Caco-2 (cell line): Measurements from ENCODE around the gene CDADC1. TPM values are rescaled to one million over a fixed set of nuclear protein-coding genes. Genes with fewer than 3 reads are reported as not detected.

Experiments used
- BruUV-seq: library from RNA; stranded (reverse); fragments of 400-500 nt; replicated peaks from 2 replicates; lab custom pipeline; 2021; lab: Mats Ljungman, UMichigan
- CTCF ChIA-PET: fragments of 300-600 bp; sonication (Branson Sonifier 250); formaldehyde crosslinking; loops from one replicate; lab custom pipeline; 2022; ENCODE audit warnings: antibody characterized with exemption; lab: Charles Lee
- POLR2A ChIA-PET: fragments of 300-600 bp; sonication (Branson Sonifier 250); formaldehyde crosslinking; loops from one replicate; lab custom pipeline; 2022; ENCODE audit warnings: antibody characterized with exemption; lab: Charles Lee
- DNase-seq, 2 experiments: peaks; one replicate each; pipeline versions ENCODE4 v3.0.0 to v3.0.0-alpha.2; 2020 to 2022
- H3K27me3 ChIP-seq: replicated peaks from 2 replicates; pipeline ENCODE4 v1.6.0; 2011; ENCODE audit warnings: low read length; ENCODE audit not compliant: control insufficient read depth, insufficient read depth
- H3K36me3 ChIP-seq: 2 replicates; pipeline ENCODE4 v1.5.1; 2011; ENCODE audit warnings: low read length; ENCODE audit not compliant: control insufficient read depth, insufficient read depth
- H3K4me1 ChIP-seq: fragments of 250-450 bp; sonication (Bioruptor Pico); 2 replicates; pipeline ENCODE4 v1.5.1; 2020; ENCODE audit warnings: mild to moderate bottlenecking
- H3K4me3 ChIP-seq: 2 replicates; pipeline ENCODE4 v1.5.1; 2011; ENCODE audit warnings: low read depth, mild to moderate bottlenecking, control low read depth, low read length
- H3K9me3 ChIP-seq: fragments of 250-450 bp; sonication (Bioruptor Pico); 2 replicates; pipeline ENCODE4 v1.5.1; 2020; ENCODE audit warnings: mild to moderate bottlenecking, moderate library complexity
- H3K27ac Mint-ChIP-seq: one replicate; pipeline ENCODE4 v1.8.0; 2022; ENCODE audit warnings: mixed read lengths; ENCODE audit not compliant: unreplicated experiment
- H3K27me3 Mint-ChIP-seq: one replicate; pipeline ENCODE4 v1.8.0; 2022; ENCODE audit warnings: mixed read lengths; ENCODE audit not compliant: insufficient read depth, unreplicated experiment
- H3K36me3 Mint-ChIP-seq: one replicate; pipeline ENCODE4 v1.8.0; 2022; ENCODE audit warnings: mild to moderate bottlenecking, mixed read lengths; ENCODE audit not compliant: insufficient read depth, unreplicated experiment
- H3K4me1 Mint-ChIP-seq: one replicate; pipeline ENCODE4 v1.8.0; 2022; ENCODE audit warnings: low read depth, mixed read lengths; ENCODE audit not compliant: unreplicated experiment
- H3K4me3 Mint-ChIP-seq: one replicate; pipeline ENCODE4 v1.8.0; 2022; ENCODE audit warnings: mild to moderate bottlenecking, moderate library complexity, mixed read lengths; ENCODE audit not compliant: unreplicated experiment
- H3K9me3 Mint-ChIP-seq: one replicate; pipeline ENCODE4 v1.8.0; 2022; ENCODE audit warnings: mixed read lengths; ENCODE audit not compliant: unreplicated experiment
- intact Hi-C: fragments of 100-400 bp; cut with micrococcal nuclease; formaldehyde crosslinking; loops from one replicate; pipeline ENCODE4 v1.10.0; 2022; ENCODE audit not compliant: unreplicated experiment
- total RNA-seq: library from RNA; stranded (reverse); gene quantifications from 2 replicates; pipeline ENCODE4 v1.2.3, GENCODE V29; 2022
- TF ChIP-seq, protein P1 (sequence below), 2 experiments: fragments of 200-600 bp in 1 of 2; IDR thresholded peaks; 1 replicate in 1 of 2; 2 replicates in 1 of 2; pipeline versions ENCODE4 v1.5.1 to v1.8.0; 2011 to 2022; ENCODE audit warnings: antibody characterized with exemption in 1 of 2, control low read depth in 1 of 2, inconsistent platforms in 1 of 2, low read depth in 1 of 2, low read length in 1 of 2, mild to moderate bottlenecking in 1 of 2, moderate library complexity in 1 of 2; ENCODE audit not compliant: insufficient read depth in 1 of 2, severe bottlenecking in 1 of 2, unreplicated experiment in 1 of 2

Gene CDADC1
- total RNA-seq, 1 experiment from 2014 or later, result 14.4 TPM

GRCh38 chr13:49241296-49241695 is 6.4 kb upstream of the CDADC1 start:
- H3K4me3 ChIP-seq, result no peak overlapping the region
- Mint-ChIP-seq H3K27ac (no peak overlapping the region), H3K36me3 (no peaks in the 10 kb centered on the region), H3K9me3 (no peaks in the 10 kb centered on the region), H3K4me1 (peaks cover 9% of the 10 kb centered on the region), H3K27me3 (peaks cover 2% of the 10 kb centered on the region), H3K4me3 (no peak overlapping the region)
- no peak for DNase-seq
- POLR2A ChIA-PET, result no interaction called here
- H3K9me3 ChIP-seq, result no peaks in the 10 kb centered on the region
- intact Hi-C loops, result loop anchor here (2.0 kb wide), 1 partner anchor 366 kb away; no protein-coding TSS in a partner anchor
- H3K36me3 ChIP-seq, result no peaks in the 10 kb centered on the region
- TF ChIP-seq, protein P1, sequence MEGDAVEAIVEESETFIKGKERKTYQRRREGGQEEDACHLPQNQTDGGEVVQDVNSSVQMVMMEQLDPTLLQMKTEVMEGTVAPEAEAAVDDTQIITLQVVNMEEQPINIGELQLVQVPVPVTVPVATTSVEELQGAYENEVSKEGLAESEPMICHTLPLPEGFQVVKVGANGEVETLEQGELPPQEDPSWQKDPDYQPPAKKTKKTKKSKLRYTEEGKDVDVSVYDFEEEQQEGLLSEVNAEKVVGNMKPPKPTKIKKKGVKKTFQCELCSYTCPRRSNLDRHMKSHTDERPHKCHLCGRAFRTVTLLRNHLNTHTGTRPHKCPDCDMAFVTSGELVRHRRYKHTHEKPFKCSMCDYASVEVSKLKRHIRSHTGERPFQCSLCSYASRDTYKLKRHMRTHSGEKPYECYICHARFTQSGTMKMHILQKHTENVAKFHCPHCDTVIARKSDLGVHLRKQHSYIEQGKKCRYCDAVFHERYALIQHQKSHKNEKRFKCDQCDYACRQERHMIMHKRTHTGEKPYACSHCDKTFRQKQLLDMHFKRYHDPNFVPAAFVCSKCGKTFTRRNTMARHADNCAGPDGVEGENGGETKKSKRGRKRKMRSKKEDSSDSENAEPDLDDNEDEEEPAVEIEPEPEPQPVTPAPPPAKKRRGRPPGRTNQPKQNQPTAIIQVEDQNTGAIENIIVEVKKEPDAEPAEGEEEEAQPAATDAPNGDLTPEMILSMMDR (IDR thresholded peaks at IDR 0.05; ENCODE audit: insufficient read depth in 1 of 2, low read depth in 1 of 2, low read length in 1 of 2, severe bottlenecking in 1 of 2, unreplicated experiment in 1 of 2), result no peak
- H3K27me3 ChIP-seq, result no peaks in the 10 kb centered on the region
- CTCF ChIA-PET, result no interaction called here
- H3K4me1 ChIP-seq, result peaks cover 13% of the 10 kb centered on the region; the same call in 1 of the 2 replicates
- no TSS peak for BruUV-seq

DNA sequence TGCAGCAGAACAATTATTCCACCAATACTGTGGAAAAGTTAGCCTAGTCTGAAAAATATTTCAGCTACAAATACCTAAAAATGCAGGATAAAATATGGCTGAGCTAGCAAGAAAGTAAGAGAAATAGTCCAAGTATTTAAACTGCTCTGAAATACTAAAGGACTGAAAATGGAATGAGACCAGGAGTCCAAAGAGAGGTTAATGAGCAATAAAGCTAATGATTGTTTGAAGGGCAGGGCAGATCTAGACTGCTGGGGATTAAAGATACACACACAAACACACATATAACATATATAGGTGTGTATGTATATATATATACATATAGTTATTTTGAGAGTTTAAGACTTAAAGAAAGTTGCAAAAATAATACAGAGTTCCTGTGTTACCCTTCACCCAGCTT is 2.6 kb upstream of the CDADC1 start:
- DNase-seq, result no peak
- Histone ChIP-seq H3K4me1 (peaks cover 4% of the 10 kb centered on the region; the same call in 1 of the 2 replicates), H3K27me3 (no peaks in the 10 kb centered on the region), H3K9me3 (no peaks in the 10 kb centered on the region), H3K4me3 (no peak overlapping the region), H3K36me3 (no peaks in the 10 kb centered on the region)
- TF ChIP-seq, protein P1 (IDR thresholded peaks at IDR 0.05; ENCODE audit: insufficient read depth in 1 of 2, low read depth in 1 of 2, low read length in 1 of 2, severe bottlenecking in 1 of 2, unreplicated experiment in 1 of 2), result no peak
- ChIA-PET CTCF (no interaction called here), POLR2A (no interaction called here)
- intact Hi-C loops, result no loop called here
- no peaks in the 10 kb centered on the region for H3K4me1 Mint-ChIP-seq
- H3K27ac Mint-ChIP-seq, result no peak overlapping the region
- peaks cover 5% of the 10 kb centered on the region for H3K36me3 Mint-ChIP-seq
- no peaks in the 10 kb centered on the region for H3K9me3 Mint-ChIP-seq
- BruUV-seq, result no TSS peak
- H3K4me3 Mint-ChIP-seq, result no peak overlapping the region
- H3K27me3 Mint-ChIP-seq, result peaks cover 2% of the 10 kb centered on the region

DNA sequence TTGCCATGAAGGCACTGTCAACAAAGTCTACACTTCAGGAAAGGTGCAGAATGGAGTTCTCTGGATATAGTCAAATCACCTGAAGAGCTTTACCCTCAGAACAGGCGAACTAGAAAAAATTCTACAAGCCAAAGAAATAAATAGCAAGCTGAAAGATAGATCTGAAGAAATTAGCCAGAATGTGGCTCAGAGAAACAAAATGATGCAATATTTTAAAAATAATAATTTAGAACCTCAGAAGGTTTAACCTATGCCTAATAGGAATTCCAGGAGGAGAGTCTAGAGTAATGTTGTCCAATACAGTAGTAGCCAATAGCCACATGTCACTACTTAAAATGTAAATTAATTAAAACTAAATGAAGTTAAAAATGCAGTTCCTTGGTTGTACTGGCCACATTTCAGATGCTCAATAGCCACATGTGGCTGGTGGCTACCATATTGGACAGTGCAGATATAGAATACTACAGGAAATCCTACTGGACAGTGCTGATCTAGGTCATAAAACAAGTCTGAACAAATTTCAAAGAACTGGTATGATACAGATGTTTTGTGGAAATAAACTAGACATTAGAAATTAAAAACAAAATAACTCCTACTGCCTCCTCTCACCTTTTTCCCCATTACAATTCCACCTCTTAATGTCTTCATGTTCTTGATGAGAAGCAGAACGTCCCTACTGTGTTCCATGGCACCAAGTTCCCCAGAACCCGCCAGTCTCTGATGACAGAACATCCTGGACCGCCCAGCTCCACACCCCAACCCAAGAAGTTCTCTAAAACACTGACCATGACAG is 679 bp upstream of the CDADC1 start:
- CTCF ChIA-PET, result interaction anchor here (0.6 to 2.1 kb wide), 5 partner anchors 10 to 364 kb away, joined by 3 to 20 read pairs (median 5); partner anchors contain the start of gene MLNR
- Histone ChIP-seq H3K36me3 (no peaks in the 10 kb centered on the region), H3K4me1 (peaks cover 4% of the 10 kb centered on the region; the same call in 1 of the 2 replicates), H3K4me3 (peak overlapping the region; percentile 97), H3K27me3 (no peaks in the 10 kb centered on the region), H3K9me3 (no peaks in the 10 kb centered on the region)
- DNase-seq, result no peak
- peak overlapping the region; percentile 89 for H3K4me3 Mint-ChIP-seq
- TF ChIP-seq, protein P1 (IDR thresholded peaks at IDR 0.05; ENCODE audit: insufficient read depth in 1 of 2, low read depth in 1 of 2, low read length in 1 of 2, severe bottlenecking in 1 of 2, unreplicated experiment in 1 of 2), result no peak
- H3K27me3 Mint-ChIP-seq, result peaks cover 2% of the 10 kb centered on the region
- H3K4me1 Mint-ChIP-seq, result no peaks in the 10 kb centered on the region
- peaks cover 5% of the 10 kb centered on the region for H3K36me3 Mint-ChIP-seq
- TSS peak; percentile 84 for BruUV-seq
- peak overlapping the region; percentile 88 for H3K27ac Mint-ChIP-seq
- POLR2A ChIA-PET, result interaction anchor here (0.5 to 2.0 kb wide), 4 partner anchors 11 to 201 kb away, joined by 3 to 10 read pairs (median 4); partner anchors contain the start of genes CAB39L and SETDB2
- intact Hi-C loops, result loop anchor here (1.0 kb wide), 1 partner anchor 8 kb away; no protein-coding TSS in a partner anchor
- no peaks in the 10 kb centered on the region for H3K9me3 Mint-ChIP-seq
